C4-2B (cell line): Measurements from ENCODE around the gene FZD10.

Source experiments
- CTCF ChIP-seq: fragments of 450-650 bp; conservative IDR thresholded peaks from 2 replicates; pipeline ENCODE4 v1.5.1; 2017; ENCODE audit warnings: mild to moderate bottlenecking
- ZFX ChIP-seq: fragments of 450-650 bp; IDR thresholded peaks from 2 replicates; pipeline ENCODE4 v1.6.1; 2017

GRCh38 chr12:130186651-130187268 is 24.5 kb downstream of the FZD10 start:
- TF ChIP-seq CTCF (no peak), ZFX (no peak)
